GM21825 (cell line): ENCODE results near the gene TBXAS1.

ENCODE experiments used
- ATAC-seq: cut with Tn5 transposase; IDR thresholded peaks from one replicate; pipeline ENCODE4 v1.9.1; 2021; ENCODE audit warnings: mild to moderate bottlenecking, moderate library complexity; ENCODE audit not compliant: unreplicated experiment

The TBXAS1 gene

DNA sequence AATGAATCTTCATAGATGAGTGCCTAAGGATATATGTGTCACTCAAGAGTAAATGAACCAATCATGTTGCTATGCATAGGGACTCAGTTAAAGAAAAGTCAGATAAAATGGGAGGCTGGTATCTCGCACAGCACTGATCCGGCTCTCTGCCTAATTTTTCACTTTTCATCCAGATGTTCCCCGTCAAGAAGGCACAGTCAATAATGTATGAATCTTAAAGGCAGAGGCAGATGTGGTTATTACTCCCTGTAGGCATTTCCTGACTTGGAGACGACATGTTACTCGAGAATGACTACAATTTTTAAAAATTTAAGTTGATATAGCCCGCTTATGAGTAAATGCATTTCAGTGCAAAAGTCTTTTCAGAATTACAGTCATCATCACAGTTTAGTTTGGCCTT is 113.6 kb downstream of the TBXAS1 start:
- ATAC-seq, result no peak

- ATAC-seq, result no peak
These were observed 114.3 kb downstream of the TBXAS1 start for GRCh38 chr7:139943401-139943800.

GRCh38 chr7:139944248-139944647 is 115.2 kb downstream of the TBXAS1 start:
- no peak for ATAC-seq

- ATAC-seq, result no peak
These were observed 117.5 kb downstream of the TBXAS1 start for GRCh38 chr7:139946533-139946932.

DNA sequence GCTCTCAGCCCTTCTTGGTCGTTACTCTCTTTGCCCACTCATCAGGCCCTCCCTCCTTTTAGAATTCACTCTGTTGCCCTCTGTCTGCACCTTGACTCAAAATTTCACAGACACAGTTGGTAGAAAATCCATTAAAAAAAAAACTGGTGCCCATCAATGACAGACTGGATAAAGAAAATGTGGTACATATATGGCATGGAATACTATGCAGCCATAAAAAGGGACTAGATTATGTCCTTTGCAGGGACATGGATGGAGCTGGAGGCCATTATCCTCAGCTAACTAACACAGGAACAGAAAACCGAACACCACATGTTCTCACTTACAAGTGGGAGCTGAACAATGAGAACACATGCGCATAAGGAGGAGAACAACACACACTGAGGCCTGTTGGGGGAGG is 118.0 kb downstream of the TBXAS1 start:
- ATAC-seq, result no peak

- no peak for ATAC-seq
These were observed 119.1 kb downstream of the TBXAS1 start for GRCh38 chr7:139948167-139948566.

- ATAC-seq, result no peak
These were observed 119.7 kb downstream of the TBXAS1 start for GRCh38 chr7:139948587-139949335.

GRCh38 chr7:139949629-139950028 is 120.6 kb downstream of the TBXAS1 start:
- ATAC-seq, result no peak

- ATAC-seq, result no peak
These were observed 121.9 kb downstream of the TBXAS1 start for GRCh38 chr7:139950881-139951525.

- no peak for ATAC-seq
These were observed 124.2 kb downstream of the TBXAS1 start for GRCh38 chr7:139953229-139953628.

DNA sequence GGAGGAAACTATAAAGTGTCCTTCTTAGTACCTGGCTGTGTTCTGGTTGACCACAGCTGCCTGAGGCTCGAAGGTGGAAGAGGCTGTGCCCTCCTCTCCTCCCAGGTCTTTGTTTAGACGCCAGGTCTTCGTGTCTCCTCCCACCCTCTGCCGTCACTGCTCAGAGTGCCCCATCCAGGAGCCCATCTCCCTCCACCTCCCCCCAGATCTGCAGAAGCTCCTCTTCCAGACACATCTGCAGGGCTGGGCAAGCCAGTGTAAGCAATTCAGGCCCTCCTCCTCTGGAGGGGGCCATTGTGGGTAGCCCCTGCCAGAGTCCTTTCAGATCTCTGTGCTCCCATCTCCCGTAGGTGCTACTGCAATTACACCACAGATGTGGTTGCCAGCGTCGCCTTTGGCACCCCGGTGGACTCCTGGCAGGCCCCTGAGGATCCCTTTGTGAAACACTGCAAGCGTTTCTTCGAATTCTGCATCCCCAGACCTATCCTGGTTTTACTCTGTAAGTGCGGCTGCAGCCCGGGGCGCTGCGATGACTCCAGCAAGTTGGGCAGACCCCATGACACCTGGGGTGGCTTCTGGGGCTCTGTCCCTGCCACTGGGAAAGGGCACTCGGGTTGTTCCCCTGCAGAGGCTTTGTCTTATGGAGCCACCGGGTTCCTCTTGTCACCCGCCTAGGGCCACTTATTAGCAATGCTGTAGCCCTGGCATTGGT is 126.2 kb downstream of the TBXAS1 start:
- no peak for ATAC-seq

- ATAC-seq, result no peak
These were observed 129.7 kb downstream of the TBXAS1 start for GRCh38 chr7:139958599-139959284.

GRCh38 chr7:139959285-139959628 is 130.2 kb downstream of the TBXAS1 start:
- no peak for ATAC-seq

DNA sequence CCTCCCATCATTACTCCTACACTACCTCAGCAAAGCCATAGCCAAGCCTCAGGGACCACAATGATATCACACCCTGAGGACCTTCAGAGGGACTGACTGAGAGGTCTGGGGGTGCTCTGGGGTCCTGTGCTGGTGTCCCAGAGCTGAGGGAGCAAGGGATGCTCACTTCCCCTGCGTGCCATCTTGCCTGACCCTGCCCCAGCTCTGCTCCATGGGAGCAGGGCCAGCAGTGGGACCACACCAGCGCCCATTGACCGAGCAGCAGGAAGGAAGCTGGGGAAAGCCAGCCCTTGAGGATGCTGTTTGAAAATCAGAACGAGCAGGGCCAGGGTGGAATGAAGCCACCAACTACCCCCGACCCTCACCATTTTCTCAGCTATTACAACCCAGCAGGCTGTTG is 130.7 kb downstream of the TBXAS1 start:
- ATAC-seq, result no peak

GRCh38 chr7:139960157-139960556 is 131.1 kb downstream of the TBXAS1 start:
- no peak for ATAC-seq

- ATAC-seq, result no peak
These were observed 137.0 kb downstream of the TBXAS1 start for GRCh38 chr7:139965942-139966628.

GRCh38 chr7:139966949-139967348 is 137.9 kb downstream of the TBXAS1 start:
- ATAC-seq, result no peak

DNA sequence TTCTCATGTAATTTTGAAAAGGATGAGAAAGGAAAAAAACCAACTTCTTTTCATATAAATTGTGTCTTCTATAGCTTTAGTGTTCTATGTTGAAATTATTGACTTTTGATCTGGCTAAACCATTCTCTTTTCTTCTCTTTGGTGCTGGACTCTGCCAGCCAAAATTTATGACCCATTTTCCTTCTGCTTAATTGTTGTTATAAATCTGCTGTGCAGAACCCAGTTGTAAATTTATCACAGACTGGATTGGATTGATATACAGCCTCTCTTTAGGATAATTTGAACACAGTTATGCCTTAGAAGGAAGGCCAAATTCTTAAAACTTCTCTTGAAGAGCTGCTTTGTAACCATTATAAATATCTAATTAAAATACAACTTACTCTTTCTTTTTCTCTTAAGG is 139.9 kb downstream of the TBXAS1 start:
- no peak for ATAC-seq

- ATAC-seq, result no peak
These were observed 143.0 kb downstream of the TBXAS1 start for GRCh38 chr7:139972029-139972428.

- no peak for ATAC-seq
These were observed 144.3 kb downstream of the TBXAS1 start for GRCh38 chr7:139973101-139974050.
